ENCODE data around the gene G0S2.

G0S2 gene, protein sequence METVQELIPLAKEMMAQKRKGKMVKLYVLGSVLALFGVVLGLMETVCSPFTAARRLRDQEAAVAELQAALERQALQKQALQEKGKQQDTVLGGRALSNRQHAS

DNA sequence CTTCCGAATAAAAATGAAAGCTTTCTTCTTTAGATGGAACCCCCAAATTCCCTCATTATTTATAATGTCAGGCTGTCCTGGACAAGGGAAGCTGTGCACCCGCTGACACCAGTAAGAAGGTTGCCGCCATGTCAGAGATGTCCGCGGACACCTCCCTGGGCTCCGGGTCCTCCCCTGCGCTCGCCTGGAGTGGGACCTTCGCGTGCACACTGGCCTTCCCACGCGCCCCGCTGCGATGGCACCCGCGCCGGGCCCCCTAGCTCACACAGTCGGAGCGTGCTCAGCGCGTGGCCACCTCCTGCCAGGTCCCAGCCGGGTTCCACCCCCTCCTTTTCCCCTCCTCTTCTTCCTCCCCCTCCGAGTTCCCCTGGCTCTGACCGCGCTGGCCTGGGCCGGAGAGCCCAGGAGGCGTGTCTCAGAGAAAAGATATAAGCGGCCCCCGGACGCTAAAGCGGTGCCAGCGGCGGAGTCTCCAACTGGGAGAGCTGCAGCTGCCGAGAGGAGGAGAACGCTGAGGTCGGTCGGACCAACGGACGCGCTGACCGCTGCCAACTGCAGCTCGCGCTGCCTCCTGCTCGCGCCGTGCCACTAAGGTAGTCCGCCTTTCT is at the start of gene G0S2:
Gene G0S2, plus strand, starts transcription at position 456 of the 608 bp plus-strand sequence. CDS start 273 bp downstream, outside the sequence.
- DNase-seq (ENCODE audit: low read depth in 1 of 2, low spot score in 1 of 2), result peak; percentile 32 to 58
- TF ChIP-seq JUND (IDR thresholded peaks at IDR 0.05; ENCODE audit: low read depth), result no peak
- in situ Hi-C loops (cut with HindIII; ENCODE audit: low pct_unique_long_range_greater_than_20kb, low sequenced_read_pairs), result no loop called here

DNA sequence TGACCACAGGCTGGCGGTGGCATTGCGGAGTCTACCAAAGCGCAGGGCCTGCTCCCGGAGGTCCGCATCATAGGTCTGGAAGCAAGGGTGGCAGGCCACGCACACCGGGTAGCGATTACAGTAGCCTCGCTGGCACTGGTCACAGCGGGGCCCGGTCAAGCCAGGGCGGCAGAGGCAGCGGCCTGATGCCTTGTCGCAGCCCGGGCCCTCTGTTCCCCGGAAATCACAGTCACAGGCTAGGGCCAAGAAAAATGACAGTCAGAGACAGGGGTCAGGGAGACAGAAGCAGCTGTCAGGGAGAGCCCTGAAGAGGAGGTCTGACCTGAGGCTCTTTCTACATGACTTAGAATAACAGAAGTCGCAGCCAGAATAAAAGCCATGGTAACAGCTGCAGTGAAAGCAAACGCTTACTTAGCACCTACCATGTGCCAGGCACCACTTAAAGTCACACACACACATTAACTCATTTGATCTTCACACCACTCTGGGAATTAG is 49.4 kb upstream of the G0S2 start:
- in situ Hi-C loops (cut with HindIII; ENCODE audit: low pct_unique_long_range_greater_than_20kb, low sequenced_read_pairs), result no loop called here
- no peak for TF ChIP-seq JUND (IDR thresholded peaks at IDR 0.05; ENCODE audit: low read depth)
- no peak for DNase-seq (ENCODE audit: low read depth in 1 of 2, low spot score in 1 of 2)

DNA sequence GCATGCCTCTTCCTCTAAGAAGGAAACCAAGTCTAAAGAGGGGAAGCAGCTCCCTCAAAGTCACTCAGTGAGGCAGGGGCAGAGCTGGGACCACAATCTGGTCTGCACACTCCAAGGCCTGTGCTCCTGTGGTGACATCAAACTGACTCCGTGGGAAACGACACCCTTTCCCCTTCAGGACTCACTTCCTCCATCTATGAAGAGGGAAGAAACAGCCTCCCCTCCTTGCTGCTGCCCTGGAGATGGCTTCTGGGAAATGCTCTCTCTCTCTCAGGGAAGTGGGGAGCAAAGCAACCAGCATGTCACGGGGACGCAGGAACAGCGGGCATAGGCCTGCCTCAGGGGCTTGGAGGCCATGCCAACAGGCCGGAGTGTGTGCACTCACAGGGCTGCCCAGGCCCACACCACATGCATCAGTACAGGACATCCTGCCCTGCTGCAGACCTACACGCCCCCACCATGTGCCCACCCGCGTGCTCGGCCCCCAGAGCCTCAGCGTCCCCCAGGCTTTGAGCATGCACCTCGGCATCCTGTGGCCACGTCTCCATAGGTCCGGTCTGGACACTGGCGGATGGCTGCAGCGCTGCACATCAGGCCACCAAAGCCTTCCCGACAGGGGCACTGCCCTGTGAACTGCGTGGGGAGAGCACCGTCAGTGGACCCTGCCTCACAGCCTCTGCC is 48.7 kb upstream of the G0S2 start:
- in situ Hi-C loops (cut with HindIII; ENCODE audit: low pct_unique_long_range_greater_than_20kb, low sequenced_read_pairs), result no loop called here
- TF ChIP-seq JUND (IDR thresholded peaks at IDR 0.05; ENCODE audit: low read depth), result no peak
- DNase-seq (ENCODE audit: low read depth in 1 of 2, low spot score in 1 of 2), result no peak

DNA sequence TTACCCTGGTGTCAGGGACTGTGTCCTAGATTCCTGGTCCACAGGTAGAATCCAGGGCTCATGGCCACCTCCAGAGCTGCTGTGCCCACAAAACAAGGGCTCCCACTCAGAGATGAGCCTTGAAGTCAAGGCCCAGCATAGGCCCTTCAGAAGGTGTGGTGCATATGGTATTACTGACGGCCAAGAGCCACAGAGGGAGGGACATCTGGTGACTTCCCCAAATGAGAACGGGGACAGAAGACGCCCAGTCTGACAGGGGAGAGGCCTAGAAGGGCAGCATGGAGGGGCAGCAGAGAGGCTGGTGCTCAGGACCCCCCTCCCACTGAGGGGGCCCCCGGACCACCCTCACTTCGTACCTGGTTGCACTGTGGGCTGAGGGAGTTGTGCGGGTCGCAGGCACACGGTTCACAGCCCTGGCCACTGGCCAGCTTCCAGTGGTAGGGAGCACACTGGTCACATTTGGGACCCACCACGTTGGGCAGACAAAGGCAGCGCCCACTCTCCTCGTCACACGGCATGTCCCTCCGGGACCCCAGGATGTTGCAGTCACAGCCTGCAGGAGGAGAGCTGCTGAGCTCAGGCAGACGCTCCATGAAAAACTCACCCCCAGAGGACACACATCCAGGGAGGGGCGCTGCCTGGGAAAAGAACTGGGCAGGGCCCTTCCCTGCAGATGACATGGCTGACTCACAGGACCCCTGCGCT is 48.0 kb upstream of the G0S2 start:
- no peak for DNase-seq (ENCODE audit: low read depth in 1 of 2, low spot score in 1 of 2)
- no peak for TF ChIP-seq JUND (IDR thresholded peaks at IDR 0.05; ENCODE audit: low read depth)
- in situ Hi-C loops (cut with HindIII; ENCODE audit: low pct_unique_long_range_greater_than_20kb, low sequenced_read_pairs), result no loop called here

DNA sequence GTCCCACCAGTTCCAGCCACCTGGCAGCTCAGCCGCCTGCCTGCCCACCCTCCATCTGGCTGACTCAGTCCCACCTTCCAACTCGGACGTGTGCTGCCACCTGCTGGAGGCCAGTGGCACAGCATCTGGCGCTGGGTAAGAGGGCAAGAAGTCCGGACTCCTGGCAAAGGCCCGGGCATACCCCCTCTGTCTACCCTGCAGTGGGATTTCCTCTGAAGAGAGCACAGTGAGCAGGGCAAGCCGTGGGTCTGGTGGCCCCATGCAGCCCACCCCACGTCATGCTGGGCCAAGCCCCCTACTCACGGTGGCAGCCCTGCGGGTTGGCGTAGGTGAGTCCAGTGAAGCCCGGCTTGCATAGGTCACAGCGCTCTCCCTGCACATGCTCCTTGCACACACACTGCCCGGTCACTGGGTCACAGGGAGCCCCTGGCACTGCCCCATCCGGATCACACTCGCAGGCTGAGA is 47.4 kb upstream of the G0S2 start:
- in situ Hi-C loops (cut with HindIII; ENCODE audit: low pct_unique_long_range_greater_than_20kb, low sequenced_read_pairs), result no loop called here
- TF ChIP-seq JUND (IDR thresholded peaks at IDR 0.05; ENCODE audit: low read depth), result no peak
- DNase-seq (ENCODE audit: low read depth in 1 of 2, low spot score in 1 of 2), result peak; percentile 74 to 78

DNA sequence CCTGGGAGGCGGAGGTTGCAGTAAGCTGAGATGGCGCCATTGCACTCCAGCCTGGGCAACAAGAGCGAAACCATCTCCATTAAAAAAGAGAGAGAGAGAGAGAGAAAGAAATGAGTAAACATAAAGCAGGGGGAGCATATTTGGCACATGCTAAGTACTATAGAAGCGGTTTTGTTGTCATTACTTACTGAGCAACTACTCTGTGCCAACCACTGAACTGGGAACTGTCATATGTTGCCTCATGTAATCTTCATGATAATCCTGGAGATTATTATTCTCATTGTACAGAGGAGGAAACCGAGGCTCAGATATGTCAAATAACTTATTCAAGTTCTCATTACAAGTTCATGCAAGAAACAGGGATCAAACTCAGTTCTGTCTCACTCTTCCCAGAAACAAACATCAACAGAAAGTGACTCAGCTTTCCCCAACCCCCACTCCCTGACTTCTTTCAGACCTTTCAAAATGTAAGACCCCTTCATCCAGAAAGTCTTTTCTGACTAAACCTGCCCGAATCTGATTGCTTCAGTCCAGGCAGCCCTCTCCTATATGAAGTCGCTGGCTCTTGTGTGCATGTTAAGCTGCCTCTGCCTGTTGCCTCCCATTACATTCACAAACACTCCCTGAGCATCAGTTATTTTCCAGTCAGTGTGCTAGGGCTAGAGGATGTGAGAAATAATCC is 46.5 kb upstream of the G0S2 start:
- no peak for TF ChIP-seq JUND (IDR thresholded peaks at IDR 0.05; ENCODE audit: low read depth)
- in situ Hi-C loops (cut with HindIII; ENCODE audit: low pct_unique_long_range_greater_than_20kb, low sequenced_read_pairs), result no loop called here
- no peak for DNase-seq (ENCODE audit: low read depth in 1 of 2, low spot score in 1 of 2)

DNA sequence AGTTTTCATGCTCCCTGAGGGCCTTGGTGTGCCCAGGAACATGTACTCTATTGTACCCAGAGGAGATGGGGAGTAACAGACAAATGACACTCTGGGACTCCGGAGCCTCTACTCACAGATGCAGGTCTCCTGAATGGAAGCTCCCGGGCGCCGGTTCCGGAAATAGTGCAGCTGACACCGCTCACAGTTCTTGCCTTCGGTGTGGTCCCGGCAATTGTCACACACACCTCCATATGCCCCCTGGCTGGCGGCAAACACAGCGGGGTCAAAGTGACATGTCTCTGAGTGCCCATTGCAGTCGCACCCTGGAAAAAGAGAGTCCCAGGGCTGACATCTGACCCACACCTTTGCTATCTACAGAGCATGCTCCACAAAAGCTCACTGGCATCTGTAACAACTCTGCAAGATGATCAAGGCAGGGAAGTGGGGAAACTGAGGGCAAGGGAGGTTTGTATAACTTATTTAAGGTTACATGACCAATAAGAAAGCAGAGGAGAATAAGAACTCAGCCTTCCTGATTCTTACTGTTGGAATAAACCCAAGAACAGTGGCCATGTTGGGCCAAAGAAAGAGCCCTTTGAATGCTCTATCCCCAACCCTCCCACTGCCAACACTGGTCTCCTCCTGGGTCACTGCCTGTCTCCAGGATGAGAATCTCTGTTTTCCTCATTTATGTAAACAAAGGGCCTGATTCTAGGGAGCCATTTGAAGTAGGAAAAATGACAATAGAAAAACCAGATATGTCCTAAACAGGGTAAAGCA is 45.4 kb upstream of the G0S2 start:
- no peak for DNase-seq (ENCODE audit: low read depth in 1 of 2, low spot score in 1 of 2)
- no peak for TF ChIP-seq JUND (IDR thresholded peaks at IDR 0.05; ENCODE audit: low read depth)
- in situ Hi-C loops (cut with HindIII; ENCODE audit: low pct_unique_long_range_greater_than_20kb, low sequenced_read_pairs), result no loop called here

DNA sequence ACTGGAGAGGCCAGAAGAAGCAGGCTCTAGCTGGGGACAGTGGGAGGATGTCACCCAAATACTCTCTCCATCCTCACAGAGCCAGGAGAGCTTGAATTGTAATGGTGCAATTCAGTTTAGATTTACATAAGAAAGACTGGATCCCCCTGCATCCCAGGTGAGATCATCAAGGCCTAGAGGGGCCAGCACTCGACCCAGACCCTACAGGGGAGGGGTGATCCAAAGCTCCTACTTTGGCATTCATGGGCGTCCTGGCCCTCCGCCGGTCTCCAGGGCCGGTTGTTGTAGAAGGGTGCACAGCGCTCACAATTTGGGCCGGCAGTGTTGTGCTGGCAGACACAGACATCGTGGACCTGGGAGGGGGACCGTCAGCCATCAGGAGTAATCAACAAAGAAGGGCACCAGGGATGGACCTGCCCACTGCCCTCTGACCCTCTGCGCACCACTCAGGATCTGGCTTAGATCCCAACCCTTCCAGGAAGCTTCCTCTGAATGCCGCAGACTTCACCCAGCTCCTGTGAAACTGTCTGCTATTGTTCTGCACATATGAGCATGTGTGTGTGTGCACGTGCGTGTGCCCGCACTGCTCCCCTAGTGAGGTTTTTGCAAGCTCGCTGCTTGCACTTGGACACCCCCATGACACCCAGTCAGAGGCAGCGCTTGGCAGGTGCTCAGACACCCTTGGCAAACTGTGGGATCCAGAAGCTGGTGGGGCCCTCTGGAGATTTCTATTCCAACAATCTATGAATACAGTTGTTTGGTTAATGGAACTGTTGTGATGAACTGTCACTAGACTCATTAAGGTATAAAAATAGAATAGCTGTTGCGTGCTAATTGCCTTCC is 44.6 kb upstream of the G0S2 start:
- DNase-seq (ENCODE audit: low read depth in 1 of 2, low spot score in 1 of 2), result no peak
- in situ Hi-C loops (cut with HindIII; ENCODE audit: low pct_unique_long_range_greater_than_20kb, low sequenced_read_pairs), result no loop called here
- no peak for TF ChIP-seq JUND (IDR thresholded peaks at IDR 0.05; ENCODE audit: low read depth)

DNA sequence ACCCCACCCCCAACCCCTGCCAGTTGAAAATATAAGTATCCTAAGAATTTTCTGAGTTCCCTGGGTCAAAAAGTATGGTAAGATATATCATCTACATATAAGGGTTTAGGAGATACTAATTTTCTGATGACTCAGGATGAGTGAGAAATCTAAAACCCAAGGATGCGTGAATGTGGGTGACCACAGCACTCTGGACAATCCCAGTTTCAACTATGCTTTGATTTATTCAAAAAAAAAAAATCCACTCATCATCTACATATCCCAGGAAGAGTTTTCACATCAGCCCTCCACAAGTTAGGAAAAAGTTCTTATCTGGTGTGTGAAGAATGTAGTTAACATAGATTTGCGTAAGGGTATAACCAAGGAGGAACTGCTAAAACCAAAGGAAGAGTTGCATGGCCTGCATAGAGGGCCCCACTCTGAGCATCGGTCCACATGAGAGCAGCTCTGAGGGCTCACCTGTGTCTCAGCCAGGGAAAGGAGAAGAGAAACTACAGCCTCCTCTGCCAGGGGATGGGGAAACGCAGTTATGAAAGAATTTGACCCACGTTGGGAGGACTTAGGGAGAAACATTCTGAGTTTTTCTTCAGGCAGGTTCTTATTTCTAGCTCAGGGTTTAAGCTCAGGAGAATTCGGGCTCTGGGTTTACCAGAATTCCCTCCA is 41.7 kb upstream of the G0S2 start:
- in situ Hi-C loops (cut with HindIII; ENCODE audit: low pct_unique_long_range_greater_than_20kb, low sequenced_read_pairs), result no loop called here
- no peak for TF ChIP-seq JUND (IDR thresholded peaks at IDR 0.05; ENCODE audit: low read depth)

DNA sequence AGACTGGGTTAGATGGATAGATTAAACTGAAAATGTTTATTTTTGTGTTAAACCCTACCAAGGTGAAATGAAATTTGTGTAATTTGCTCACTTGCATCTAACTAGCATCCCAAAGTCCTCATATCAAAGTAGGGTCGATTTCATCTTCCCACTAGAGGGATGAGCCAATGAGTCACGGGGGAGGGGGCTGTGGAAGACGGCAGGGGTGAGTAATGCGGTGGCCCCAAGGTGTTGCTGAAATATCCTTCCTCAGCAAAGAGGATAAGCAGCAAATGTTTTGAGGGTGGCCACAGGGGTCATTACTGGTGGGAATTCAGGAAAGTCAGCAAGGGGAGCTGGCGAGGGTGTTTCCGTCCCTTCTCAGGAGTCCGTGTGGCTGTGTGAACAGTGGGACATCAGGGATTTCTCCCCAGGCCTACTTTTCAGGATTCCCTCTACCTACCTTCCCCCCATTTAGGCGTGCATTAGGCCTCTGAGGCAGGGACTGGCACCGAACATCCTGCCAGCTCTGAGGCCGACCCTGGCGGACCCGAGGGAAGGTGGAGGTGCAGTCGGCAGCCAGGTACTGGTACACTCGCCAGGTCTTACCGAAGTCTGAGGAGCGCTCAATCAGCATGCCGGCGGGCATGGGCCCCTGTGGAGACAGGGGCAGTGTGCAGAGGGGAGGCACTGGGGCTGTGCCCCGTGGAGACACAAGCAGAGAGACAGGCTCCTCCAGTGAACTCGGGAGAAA is 41.0 kb upstream of the G0S2 start:
- TF ChIP-seq JUND (IDR thresholded peaks at IDR 0.05; ENCODE audit: low read depth), result no peak
- in situ Hi-C loops (cut with HindIII; ENCODE audit: low pct_unique_long_range_greater_than_20kb, low sequenced_read_pairs), result no loop called here
- no peak for DNase-seq (ENCODE audit: low read depth in 1 of 2, low spot score in 1 of 2)

More for the DNA sequence above, 41.7 kb upstream of the G0S2 start:
- no peak for DNase-seq (ENCODE audit: low read depth in 1 of 2, low spot score in 1 of 2)

Measured in T47D (cell line).